ENCODE results near the gene SSBP3. TPM values are rescaled to one million over a fixed set of nuclear protein-coding genes. Genes with fewer than 3 reads are reported as not detected.

Gene SSBP3
- total and polyA plus RNA-seq, 2 of the 13 experiments (the other 11 are each of a cell fraction or from before 2014, with no cell fraction given) = 8.5 to 17.6 TPM

DNA sequence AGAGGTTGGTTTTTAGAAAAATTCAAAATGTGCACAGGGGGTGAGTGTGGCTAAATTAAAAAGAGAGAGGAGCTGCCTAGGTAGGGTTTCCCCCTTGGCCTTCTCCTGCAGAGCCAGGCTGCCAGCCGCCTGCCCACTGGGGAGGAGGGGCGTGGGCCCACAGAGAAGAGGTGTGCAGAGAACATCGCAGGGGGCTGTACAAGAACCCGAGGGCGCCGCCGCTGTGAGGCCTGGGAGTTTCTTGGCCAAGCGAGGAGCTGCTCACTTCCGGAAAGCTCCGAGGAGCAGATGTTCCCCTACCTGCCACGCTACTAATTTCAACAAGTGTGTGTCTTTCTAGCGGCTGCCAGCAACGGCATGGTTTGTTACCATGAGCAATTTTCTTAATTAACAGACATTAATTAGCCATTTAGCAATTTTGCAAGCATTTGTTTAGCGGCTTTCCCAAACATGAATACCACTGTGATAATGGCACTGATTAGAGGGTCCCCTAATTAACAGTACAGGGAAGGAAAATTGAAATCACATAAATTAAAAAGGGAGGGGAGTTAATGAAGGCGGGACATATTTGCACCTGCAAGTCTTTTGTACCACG lies 146.6 kb downstream of the SSBP3 start:
- no peaks in the 10 kb centered on the region for H4K20me1 ChIP-seq (ENCODE audit: insufficient read depth, low read length)
- no peak overlapping the region for H3K9ac ChIP-seq (ENCODE audit: insufficient read depth, low read depth, low read length)
- ChIA-PET POLR2A (no interaction called here), CTCF (ENCODE audit: low intra/inter-chr PET ratio, low total read pairs) (no interaction called here)
- DNase-seq (ENCODE audit: low spot score) (no peak), ATAC-seq (no peak), FAIRE-seq (no peak)
- H3K36me3 ChIP-seq (replicated peaks in 1 of 2; ENCODE audit: control insufficient read depth in 1 of 2, insufficient read depth in 2 of 2, low read length in 2 of 2) = peaks cover 1 to 3% of the 10 kb centered on the region in 2 experiments; a peak in 2 of 5 replicates
- H3K27me3 ChIP-seq (ENCODE audit: control insufficient read depth in 1 of 2, insufficient read depth in 2 of 2, low read length in 2 of 2) = no peaks in the 10 kb centered on the region; a peak in 1 of 5 replicates
- no peak overlapping the region for H3K27ac ChIP-seq (ENCODE audit: extremely low read length, insufficient read depth, low read length)
- H3K9me3 ChIP-seq (ENCODE audit: low read length) = no peaks in the 10 kb centered on the region
- intact Hi-C loops (cut with micrococcal nuclease; ENCODE audit: unreplicated experiment) (no loop called here), in situ Hi-C loops (cut with HindIII; ENCODE audit: extremely low pct_ligation_motif_present, low pct_unique_long_range_greater_than_20kb) (no loop called here)
- H3K79me2 ChIP-seq (ENCODE audit: insufficient read depth, low read length) = no peaks in the 10 kb centered on the region
- peaks cover 29% of the 10 kb centered on the region for H3K4me1 ChIP-seq (ENCODE audit: insufficient read depth, low read length)
- no peak overlapping the region for H2AFZ ChIP-seq (ENCODE audit: low read length)
- TF ChIP-seq FOXA3 (CRISPR knock-in tag; IDR thresholded peaks at IDR 0.05) (no peak), YY1 (IDR thresholded peaks at IDR 0.05; ENCODE audit: insufficient read depth, insufficient replicate concordance, low read depth, low read length) (no peak), POLR2AphosphoS2 (IDR thresholded peaks at IDR 0.05; ENCODE audit: low read depth, low read length) (no peak), RFX3 (CRISPR knock-in tag; IDR thresholded peaks at IDR 0.05) (no peak), MED1 (CRISPR knock-in tag; IDR thresholded peaks at IDR 0.05) (no peak), ZNF709 (CRISPR knock-in tag; IDR thresholded peaks at IDR 0.05) (no peak), BHLHE40 (IDR thresholded peaks at IDR 0.05; ENCODE audit: low read length) (no peak), ZBTB3 (CRISPR knock-in tag; IDR thresholded peaks at IDR 0.05; ENCODE audit: borderline replicate concordance, low read depth) (no peak), MAFK (conservative IDR thresholded peaks at IDR 0.05 in 1 of 2, IDR thresholded peaks at IDR 0.05 in 1 of 2; ENCODE audit: low read length in 2 of 2) (no peak), ZMYM3 (CRISPR knock-in tag; IDR thresholded peaks at IDR 0.05) (no peak), ZNF589 (CRISPR knock-in tag; conservative IDR thresholded peaks at IDR 0.05) (no peak), IKZF1 (IDR thresholded peaks at IDR 0.05) (no peak), JDP2 (CRISPR knock-in tag; IDR thresholded peaks at IDR 0.05; ENCODE audit: borderline replicate concordance) (no peak), CCAR2 (optimal IDR thresholded peaks at IDR 0.05; ENCODE audit: low read depth, low read length) (no peak), PHF21A (CRISPR knock-in tag; IDR thresholded peaks at IDR 0.05) (no peak)
- TF ChIP-seq, protein P1, sequence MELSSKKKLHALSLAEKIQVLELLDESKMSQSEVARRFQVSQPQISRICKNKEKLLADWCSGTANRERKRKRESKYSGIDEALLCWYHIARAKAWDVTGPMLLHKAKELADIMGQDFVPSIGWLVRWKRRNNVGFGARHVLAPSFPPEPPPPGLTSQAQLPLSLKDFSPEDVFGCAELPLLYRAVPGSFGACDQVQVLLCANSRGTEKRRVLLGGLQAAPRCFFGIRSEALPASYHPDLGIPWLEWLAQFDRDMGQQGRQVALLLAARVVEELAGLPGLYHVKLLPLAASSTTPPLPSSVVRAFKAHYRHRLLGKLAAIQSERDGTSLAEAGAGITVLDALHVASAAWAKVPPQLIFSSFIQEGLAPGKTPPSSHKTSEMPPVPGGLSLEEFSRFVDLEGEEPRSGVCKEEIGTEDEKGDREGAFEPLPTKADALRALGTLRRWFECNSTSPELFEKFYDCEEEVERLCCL (CRISPR knock-in tag; IDR thresholded peaks at IDR 0.05; ENCODE audit: borderline replicate concordance) = no peak
- TF ChIP-seq, protein P2, sequence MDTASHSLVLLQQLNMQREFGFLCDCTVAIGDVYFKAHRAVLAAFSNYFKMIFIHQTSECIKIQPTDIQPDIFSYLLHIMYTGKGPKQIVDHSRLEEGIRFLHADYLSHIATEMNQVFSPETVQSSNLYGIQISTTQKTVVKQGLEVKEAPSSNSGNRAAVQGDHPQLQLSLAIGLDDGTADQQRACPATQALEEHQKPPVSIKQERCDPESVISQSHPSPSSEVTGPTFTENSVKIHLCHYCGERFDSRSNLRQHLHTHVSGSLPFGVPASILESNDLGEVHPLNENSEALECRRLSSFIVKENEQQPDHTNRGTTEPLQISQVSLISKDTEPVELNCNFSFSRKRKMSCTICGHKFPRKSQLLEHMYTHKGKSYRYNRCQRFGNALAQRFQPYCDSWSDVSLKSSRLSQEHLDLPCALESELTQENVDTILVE (CRISPR knock-in tag; IDR thresholded peaks at IDR 0.05) = no peak
- WGBS (ENCODE audit: low lambda C conversion rate) = 94% methylated on average over 16 of the region's 16 CpGs
- no TSS peak for BruUV-seq (replicated peaks)
- no peak overlapping the region for H3K4me3 ChIP-seq (replicated peaks in 1 of 3; ENCODE audit: insufficient read depth in 1 of 3, low read depth in 2 of 3, low read length in 3 of 3)
- H3K4me2 ChIP-seq (ENCODE audit: low read depth, low read length) = no peak overlapping the region
